ENCODE results near the gene ZBTB1. TPM values are rescaled to one million over a fixed set of nuclear protein-coding genes. Genes with fewer than 3 reads are reported as not detected.

ZBTB1 gene, protein sequence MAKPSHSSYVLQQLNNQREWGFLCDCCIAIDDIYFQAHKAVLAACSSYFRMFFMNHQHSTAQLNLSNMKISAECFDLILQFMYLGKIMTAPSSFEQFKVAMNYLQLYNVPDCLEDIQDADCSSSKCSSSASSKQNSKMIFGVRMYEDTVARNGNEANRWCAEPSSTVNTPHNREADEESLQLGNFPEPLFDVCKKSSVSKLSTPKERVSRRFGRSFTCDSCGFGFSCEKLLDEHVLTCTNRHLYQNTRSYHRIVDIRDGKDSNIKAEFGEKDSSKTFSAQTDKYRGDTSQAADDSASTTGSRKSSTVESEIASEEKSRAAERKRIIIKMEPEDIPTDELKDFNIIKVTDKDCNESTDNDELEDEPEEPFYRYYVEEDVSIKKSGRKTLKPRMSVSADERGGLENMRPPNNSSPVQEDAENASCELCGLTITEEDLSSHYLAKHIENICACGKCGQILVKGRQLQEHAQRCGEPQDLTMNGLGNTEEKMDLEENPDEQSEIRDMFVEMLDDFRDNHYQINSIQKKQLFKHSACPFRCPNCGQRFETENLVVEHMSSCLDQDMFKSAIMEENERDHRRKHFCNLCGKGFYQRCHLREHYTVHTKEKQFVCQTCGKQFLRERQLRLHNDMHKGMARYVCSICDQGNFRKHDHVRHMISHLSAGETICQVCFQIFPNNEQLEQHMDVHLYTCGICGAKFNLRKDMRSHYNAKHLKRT
- 100 to 1,000 TPM in 1 of 6 donors, 10 to 100 TPM in 5; 54.4 to 103 (median 76.5) TPM for polyA plus RNA-seq (ENCODE audit: low read depth in 6 of 6)

GRCh38 chr14:64504310-64504896, at the start of gene ZBTB1:
TSS of gene ZBTB1 (plus strand) at chr14:64504770. CDS start at chr14:64521505, 16,735 bp downstream.
- Mint-ChIP-seq H3K4me1 (peaks cover 66 to 82% (median 76%) of the 10 kb centered on the region in 3 donors), H3K4me3 (peak within 1 kb of the TSS; percentile 91 to 99 (median 95)), H3K27me3 (peaks cover 0 to 6% (median 0%) of the 10 kb centered on the region in 3 donors), H3K27ac (peak within 1 kb of the TSS; percentile 99 to 100 (median 100)), H3K36me3 (no peaks in the 10 kb centered on the region), H3K9me3 (no peaks in the 10 kb centered on the region)
- peak; percentile 88 for DNase-seq
- peak; percentile 43 to 44 for ATAC-seq (ENCODE audit: low read depth in 2 of 2)

DNA sequence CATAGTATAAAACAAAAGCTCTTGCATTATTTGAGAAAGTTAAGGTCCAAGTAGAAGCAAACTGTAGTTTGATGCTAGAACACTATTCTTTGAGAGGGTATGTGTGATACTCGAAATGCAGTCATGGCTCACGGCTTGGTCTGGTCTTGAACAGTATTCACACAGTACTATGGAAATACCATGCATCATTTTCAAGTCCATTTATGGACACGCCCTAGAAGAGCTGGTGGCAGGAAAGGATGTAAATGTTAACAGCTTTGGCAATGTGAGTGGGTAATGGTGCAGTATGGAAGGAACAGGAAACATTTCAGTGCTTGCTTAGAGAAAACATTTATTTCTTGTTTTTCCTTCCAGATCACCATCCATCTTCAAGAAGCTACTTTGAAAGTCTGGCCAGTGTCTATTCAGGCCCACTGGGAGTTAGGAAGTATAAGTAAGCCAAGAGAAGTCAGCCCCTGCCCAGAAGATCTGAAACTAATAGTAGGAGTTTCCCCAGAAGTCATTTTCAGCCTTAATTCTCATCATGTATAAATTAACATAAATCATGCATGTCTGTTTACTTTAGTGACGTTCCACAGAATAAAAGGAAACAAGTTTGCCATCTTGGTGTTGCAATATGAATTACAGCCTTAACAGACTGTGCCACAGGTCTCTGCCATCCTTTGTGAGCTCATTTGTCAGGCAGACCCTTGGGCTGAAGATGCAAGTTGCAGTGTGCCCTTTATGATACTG, 45.0 kb upstream of the ZBTB1 start:
- no peaks in the 10 kb centered on the region for H3K9me3 Mint-ChIP-seq
- H3K4me3 Mint-ChIP-seq: peak overlapping the region in 1 of 8 donors; percentile 29
- peak overlapping the region in 1 of 6 donors; percentile 63 for H3K27ac Mint-ChIP-seq
- H3K27me3 Mint-ChIP-seq: no peaks in the 10 kb centered on the region
- peaks cover 0 to 15% of the 10 kb centered on the region in 2 donors for H3K36me3 Mint-ChIP-seq
- no peak for DNase-seq
- peaks cover 20 to 47% (median 26%) of the 10 kb centered on the region in 3 donors for H3K4me1 Mint-ChIP-seq
- no peak for ATAC-seq (ENCODE audit: low read depth in 2 of 2)

GRCh38 chr14:64461221-64461620, 43.3 kb upstream of the ZBTB1 start:
- peaks cover 30 to 57% (median 37%) of the 10 kb centered on the region in 3 donors for H3K4me1 Mint-ChIP-seq
- H3K36me3 Mint-ChIP-seq: peaks cover 0 to 12% of the 10 kb centered on the region in 2 donors
- H3K27me3 Mint-ChIP-seq: no peaks in the 10 kb centered on the region
- ATAC-seq (ENCODE audit: low read depth in 2 of 2) (no peak), DNase-seq (no peak)
- H3K4me3 Mint-ChIP-seq: no peak overlapping the region
- peak overlapping the region in 3 of 6 donors; percentile 60 to 84 (median 72) for H3K27ac Mint-ChIP-seq
- no peaks in the 10 kb centered on the region for H3K9me3 Mint-ChIP-seq

GRCh38 chr14:64463195-64463594, 41.4 kb upstream of the ZBTB1 start:
- H3K4me1 Mint-ChIP-seq: peaks cover 31 to 48% (median 42%) of the 10 kb centered on the region in 3 donors
- H3K27ac Mint-ChIP-seq: peak overlapping the region in 2 of 6 donors; percentile 68 to 81

GRCh38 chr14:64463873-64464272, 40.7 kb upstream of the ZBTB1 start:
- DNase-seq (no peak), ATAC-seq (ENCODE audit: low read depth in 2 of 2) (no peak)
- H3K9me3 Mint-ChIP-seq: no peaks in the 10 kb centered on the region
- peak overlapping the region in 2 of 6 donors; percentile 49 to 84 for H3K27ac Mint-ChIP-seq
- H3K4me1 Mint-ChIP-seq: peaks cover 31 to 44% (median 43%) of the 10 kb centered on the region in 3 donors
- peak overlapping the region in 7 of 8 donors; percentile 89 to 94 (median 90) for H3K4me3 Mint-ChIP-seq
- H3K36me3 Mint-ChIP-seq: peaks cover 0 to 12% of the 10 kb centered on the region in 2 donors
- no peaks in the 10 kb centered on the region for H3K27me3 Mint-ChIP-seq

More at GRCh38 chr14:64463195-64463594, 41.4 kb upstream of the ZBTB1 start:
- Mint-ChIP-seq H3K9me3 (no peaks in the 10 kb centered on the region), H3K4me3 (peak overlapping the region in 7 of 8 donors; percentile 12 to 92 (median 69)), H3K36me3 (peaks cover 0 to 12% of the 10 kb centered on the region in 2 donors), H3K27me3 (no peaks in the 10 kb centered on the region)
- ATAC-seq (ENCODE audit: low read depth in 2 of 2): no peak
- DNase-seq: peak; percentile 22

GRCh38 chr14:64464651-64465050, 39.9 kb upstream of the ZBTB1 start:
- Mint-ChIP-seq H3K27ac (peak overlapping the region in 5 of 6 donors; percentile 31 to 88 (median 69)), H3K27me3 (no peaks in the 10 kb centered on the region), H3K36me3 (peaks cover 0 to 10% of the 10 kb centered on the region in 2 donors), H3K4me1 (peaks cover 31 to 44% (median 39%) of the 10 kb centered on the region in 3 donors), H3K4me3 (peak overlapping the region; percentile 83 to 94 (median 90)), H3K9me3 (no peaks in the 10 kb centered on the region)
- ATAC-seq (ENCODE audit: low read depth in 2 of 2) (no peak), DNase-seq (no peak)

DNA sequence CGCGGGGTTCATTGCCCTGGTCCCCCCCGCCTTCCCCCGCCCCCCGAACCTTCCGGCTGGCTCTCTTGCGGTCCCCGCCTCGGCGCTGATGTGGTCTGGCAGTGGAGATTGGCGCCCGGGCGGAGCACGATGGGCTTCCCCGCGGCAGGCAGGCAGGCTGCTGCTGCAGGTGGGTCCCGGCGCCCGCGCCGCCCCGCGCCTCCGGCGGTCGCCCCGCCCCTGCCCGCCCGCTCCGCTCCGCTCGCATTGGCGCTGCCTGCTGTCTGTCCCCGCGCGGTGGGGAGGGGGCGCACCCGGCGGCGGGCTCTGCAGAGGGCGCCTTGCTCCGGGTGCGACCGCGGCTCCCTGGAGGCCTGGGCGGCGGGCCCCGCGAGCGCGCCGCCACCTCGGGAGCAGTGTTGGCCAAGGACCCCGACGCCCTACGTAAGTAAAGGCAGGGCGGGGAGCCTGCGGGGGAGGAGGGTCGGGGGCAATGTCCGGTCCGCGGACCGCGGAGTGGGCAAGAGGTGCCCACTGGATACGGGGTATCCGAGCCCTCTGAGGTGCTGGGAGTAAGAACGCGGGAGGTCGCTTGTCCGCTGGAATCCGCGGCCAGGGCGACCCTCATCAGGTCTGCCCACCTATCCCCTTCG, 39.3 kb upstream of the ZBTB1 start, which contains the start of gene AKAP5:
TSS of gene AKAP5 (plus strand) at position 309 of the 632 bp plus-strand sequence. CDS start 2,896 bp downstream, outside the sequence.
- peak; percentile 89 to 93 for ATAC-seq (ENCODE audit: low read depth in 2 of 2)

GRCh38 chr14:64465831-64466554, 38.6 kb upstream of the ZBTB1 start:
- H3K27ac Mint-ChIP-seq: peak overlapping the region in 5 of 6 donors; percentile 11 to 81 (median 66)
- H3K9me3 Mint-ChIP-seq: no peaks in the 10 kb centered on the region
- H3K4me3 Mint-ChIP-seq: peak overlapping the region; percentile 74 to 94 (median 86)
- H3K4me1 Mint-ChIP-seq: peaks cover 28 to 42% (median 39%) of the 10 kb centered on the region in 3 donors
- DNase-seq: no peak
- H3K27me3 Mint-ChIP-seq: no peaks in the 10 kb centered on the region
- peaks cover 0 to 2% of the 10 kb centered on the region in 2 donors for H3K36me3 Mint-ChIP-seq
- peak in 1 of 2 donors; percentile 5 for ATAC-seq (ENCODE audit: low read depth in 2 of 2)

More for the DNA sequence above, 39.3 kb upstream of the ZBTB1 start, which contains the start of gene AKAP5:
- peak; percentile 75 for DNase-seq
- Mint-ChIP-seq H3K9me3 (no peaks in the 10 kb centered on the region), H3K4me3 (peak within 1 kb of the TSS; percentile 83 to 94 (median 91)), H3K36me3 (peaks cover 0 to 3% of the 10 kb centered on the region in 2 donors), H3K4me1 (peaks cover 31 to 44% (median 39%) of the 10 kb centered on the region in 3 donors), H3K27me3 (no peaks in the 10 kb centered on the region), H3K27ac (peak within 1 kb of the TSS in 5 of 6 donors; percentile 69 to 88 (median 79))

DNA sequence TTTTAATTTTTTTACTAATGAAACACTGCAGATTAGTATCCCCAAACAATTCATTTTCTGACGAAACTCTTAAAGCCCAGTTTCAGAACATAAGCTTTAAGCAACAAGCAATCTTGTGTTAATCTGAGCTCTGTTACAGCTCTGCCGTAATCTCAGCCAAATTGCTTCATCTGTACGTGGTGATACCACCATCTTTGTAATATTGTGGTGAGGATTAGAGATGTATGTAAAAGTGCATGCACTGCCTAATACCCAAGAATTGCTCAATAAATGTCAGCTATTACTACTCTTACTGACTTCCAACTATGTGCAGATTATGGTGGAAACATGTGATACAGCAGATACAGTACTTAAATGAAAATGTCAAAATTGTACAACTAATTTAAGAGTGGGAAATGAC, 37.5 kb upstream of the ZBTB1 start:
- H3K27me3 Mint-ChIP-seq: no peaks in the 10 kb centered on the region
- H3K27ac Mint-ChIP-seq: no peak overlapping the region
- no peak for ATAC-seq (ENCODE audit: low read depth in 2 of 2)
- H3K9me3 Mint-ChIP-seq: no peaks in the 10 kb centered on the region
- H3K4me3 Mint-ChIP-seq: peak overlapping the region in 2 of 8 donors; percentile 84 to 92
- DNase-seq: no peak
- peaks cover 27 to 43% (median 39%) of the 10 kb centered on the region in 3 donors for H3K4me1 Mint-ChIP-seq
- H3K36me3 Mint-ChIP-seq: no peaks in the 10 kb centered on the region

DNA sequence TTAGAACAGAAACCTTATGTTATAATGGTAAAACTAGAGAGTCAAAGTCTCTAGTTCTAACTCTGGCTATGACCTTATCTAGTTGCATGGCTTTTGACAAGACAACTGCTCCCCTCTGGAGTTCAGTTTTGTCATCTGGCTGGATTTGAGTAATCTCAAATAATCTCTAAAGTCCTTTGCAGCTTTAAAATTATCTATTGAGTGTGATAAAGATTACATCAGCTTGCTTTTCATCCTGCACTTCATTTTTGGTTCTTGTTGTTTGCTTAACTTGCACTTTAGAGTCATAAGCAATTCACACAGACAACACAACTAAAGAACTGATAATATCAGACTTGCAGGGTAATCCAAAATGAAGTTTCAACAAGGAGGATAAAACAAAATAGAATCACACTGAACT, 37.0 kb upstream of the ZBTB1 start:
- H3K36me3 Mint-ChIP-seq: no peaks in the 10 kb centered on the region
- ATAC-seq (ENCODE audit: low read depth in 2 of 2) (no peak), DNase-seq (no peak)
- no peaks in the 10 kb centered on the region for H3K27me3 Mint-ChIP-seq
- H3K4me1 Mint-ChIP-seq: peaks cover 24 to 38% (median 37%) of the 10 kb centered on the region in 3 donors
- H3K4me3 Mint-ChIP-seq: peak overlapping the region in 1 of 8 donors; percentile 84
- no peaks in the 10 kb centered on the region for H3K9me3 Mint-ChIP-seq
- H3K27ac Mint-ChIP-seq: peak overlapping the region in 2 of 6 donors; percentile 15 to 19

DNA sequence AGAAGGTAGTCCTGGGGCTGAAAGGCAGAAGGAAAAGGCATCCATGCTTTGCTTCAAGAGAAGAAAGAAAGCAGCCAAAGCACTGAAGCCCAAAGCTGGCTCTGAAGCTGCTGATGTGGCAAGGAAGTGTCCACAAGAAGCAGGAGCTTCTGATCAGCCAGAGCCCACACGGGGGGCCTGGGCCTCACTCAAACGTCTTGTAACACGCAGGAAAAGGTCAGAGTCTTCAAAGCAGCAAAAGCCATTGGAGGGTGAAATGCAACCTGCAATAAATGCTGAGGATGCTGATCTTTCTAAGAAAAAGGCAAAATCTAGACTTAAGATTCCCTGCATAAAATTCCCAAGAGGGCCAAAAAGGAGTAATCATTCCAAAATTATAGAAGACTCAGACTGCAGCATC, 36.1 kb upstream of the ZBTB1 start:
- peak overlapping the region in 3 of 6 donors; percentile 19 to 34 (median 19) for H3K27ac Mint-ChIP-seq
- ATAC-seq (ENCODE audit: low read depth in 2 of 2): no peak
- H3K4me1 Mint-ChIP-seq: peaks cover 18 to 30% (median 30%) of the 10 kb centered on the region in 3 donors
- no peaks in the 10 kb centered on the region for H3K36me3 Mint-ChIP-seq
- H3K27me3 Mint-ChIP-seq: no peaks in the 10 kb centered on the region
- H3K4me3 Mint-ChIP-seq: peak overlapping the region in 1 of 8 donors; percentile 84
- H3K9me3 Mint-ChIP-seq: no peaks in the 10 kb centered on the region
- no peak for DNase-seq

Measured in naive B cell (primary cell).